A549 (cell line): ENCODE measurements around the gene FOXK1.

Experiments used
- CEBPB ChIP-seq, 2 experiments: fragments of >200 bp in 1 of 2; sonication (Bioruptor Twin) in 1 of 2; formaldehyde crosslinking in 1 of 2; IDR thresholded peaks; 2 replicates each; pipeline ENCODE4 v1.6.1; 2012 to 2016
- CTCF ChIP-seq: fragments of >200 bp; sonication (Bioruptor Twin); formaldehyde crosslinking; IDR thresholded peaks from 3 replicates; pipeline ENCODE4 v1.5.1; 2016
- EP300 ChIP-seq, 2 experiments: fragments of >200 bp; sonication (Bioruptor Twin); formaldehyde crosslinking; IDR thresholded peaks; 2 replicates in 1 of 2; 3 replicates in 1 of 2; pipeline ENCODE4 v1.6.1; 2016 to 2017
- ESRRA ChIP-seq: fragments of 150-350 bp; IDR thresholded peaks from 2 replicates; pipeline ENCODE4 v1.6.1; 2014; ENCODE audit warnings: mild to moderate bottlenecking, low read length, borderline replicate concordance
- MYC ChIP-seq: IDR thresholded peaks from 2 replicates; pipeline ENCODE4 v1.6.1; 2012; ENCODE audit warnings: mild to moderate bottlenecking, inconsistent platforms, low read length, improper control_type of control experiment, borderline replicate concordance
- POLR2A ChIP-seq: IDR thresholded peaks from 2 replicates; pipeline ENCODE4 v1.6.1; 2012; ENCODE audit warnings: mild to moderate bottlenecking, low read length
- REST ChIP-seq: fragments of 200-600 bp; sonication (generic); IDR thresholded peaks from 2 replicates; pipeline ENCODE4 v1.6.1; 2016; ENCODE audit warnings: antibody characterized with exemption, mild to moderate bottlenecking, moderate library complexity
- SMC3 ChIP-seq: fragments of >200 bp; sonication (Bioruptor Twin); formaldehyde crosslinking; IDR thresholded peaks from 3 replicates; pipeline ENCODE4 v1.6.1; 2018; ENCODE audit warnings: inconsistent platforms
- USF2 ChIP-seq: fragments of 450-650 bp; IDR thresholded peaks from 2 replicates; pipeline ENCODE4 v1.6.1; 2014; ENCODE audit warnings: antibody characterized with exemption
- ZC3H11A ChIP-seq: fragments of 450-650 bp; IDR thresholded peaks from 2 replicates; pipeline ENCODE4 v1.6.1; 2014; ENCODE audit warnings: antibody characterized with exemption, mild to moderate bottlenecking
- ZFP36 ChIP-seq: fragments of 450-650 bp; IDR thresholded peaks from 2 replicates; pipeline ENCODE4 v1.6.1; 2014; ENCODE audit warnings: borderline replicate concordance; ENCODE audit not compliant: partially characterized antibody

GRCh38 chr7:4700577-4701235 lies 18.6 kb downstream of the FOXK1 start:
- no peak for TF ChIP-seq EP300 (IDR thresholded peaks at IDR 0.05)
- no peak for TF ChIP-seq REST
- no peak for TF ChIP-seq CTCF
- no peak for TF ChIP-seq ZFP36
- TF ChIP-seq ZC3H11A = no peak
- no peak for TF ChIP-seq POLR2A
- TF ChIP-seq CEBPB (IDR thresholded peaks at IDR 0.05) = no peak
- TF ChIP-seq MYC = no peak
- no peak for TF ChIP-seq ESRRA
- TF ChIP-seq SMC3 = no peak
- TF ChIP-seq USF2 = no peak
